HFF-Myc (cell line): ENCODE results near the gene USP3.

Experiments
- DNase-seq: peaks from one replicate; pipeline ENCODE4 v3.0.0-alpha.2; 2011; ENCODE audit warnings: low read depth; ENCODE audit errors: extremely low read depth
- H3K4me3 ChIP-seq: replicated peaks from 2 replicates; pipeline ENCODE4 v1.5.1; 2011; ENCODE audit warnings: low read depth, mild to moderate bottlenecking, control low read depth, low read length
- CTCF ChIP-seq: IDR thresholded peaks from 2 replicates; pipeline ENCODE4 v1.5.1; 2012; ENCODE audit warnings: mild to moderate bottlenecking, low read depth, low read length, control low read depth; ENCODE audit errors: missing control alignments

Gene USP3

GRCh38 chr15:63476229-63476632 lies 28.2 kb upstream of the USP3 start:
- H3K4me3 ChIP-seq = no peak overlapping the region
- DNase-seq = peak; percentile 88
- no peak for TF ChIP-seq CTCF

- TF ChIP-seq CTCF = no peak
- H3K4me3 ChIP-seq = no peak overlapping the region
- no peak for DNase-seq
Measured at GRCh38 chr15:63478243-63478642, 26.1 kb upstream of the USP3 start.

GRCh38 chr15:63480441-63480821 lies 24.0 kb upstream of the USP3 start:
- TF ChIP-seq CTCF = no peak
- H3K4me3 ChIP-seq = no peak overlapping the region
- no peak for DNase-seq

- no peak for TF ChIP-seq CTCF
- no peak for DNase-seq
- H3K4me3 ChIP-seq = no peak overlapping the region
Measured at GRCh38 chr15:63481105-63481810, 23.1 kb upstream of the USP3 start.

GRCh38 chr15:63482874-63483323 lies 21.5 kb upstream of the USP3 start:
- DNase-seq = no peak
- no peak for TF ChIP-seq CTCF
- no peak overlapping the region for H3K4me3 ChIP-seq

- H3K4me3 ChIP-seq = no peak overlapping the region
- no peak for TF ChIP-seq CTCF
- DNase-seq = no peak
Measured at GRCh38 chr15:63483521-63484371, 20.6 kb upstream of the USP3 start.
